Measurements from ENCODE around the gene ARTN.

The ARTN gene

DNA sequence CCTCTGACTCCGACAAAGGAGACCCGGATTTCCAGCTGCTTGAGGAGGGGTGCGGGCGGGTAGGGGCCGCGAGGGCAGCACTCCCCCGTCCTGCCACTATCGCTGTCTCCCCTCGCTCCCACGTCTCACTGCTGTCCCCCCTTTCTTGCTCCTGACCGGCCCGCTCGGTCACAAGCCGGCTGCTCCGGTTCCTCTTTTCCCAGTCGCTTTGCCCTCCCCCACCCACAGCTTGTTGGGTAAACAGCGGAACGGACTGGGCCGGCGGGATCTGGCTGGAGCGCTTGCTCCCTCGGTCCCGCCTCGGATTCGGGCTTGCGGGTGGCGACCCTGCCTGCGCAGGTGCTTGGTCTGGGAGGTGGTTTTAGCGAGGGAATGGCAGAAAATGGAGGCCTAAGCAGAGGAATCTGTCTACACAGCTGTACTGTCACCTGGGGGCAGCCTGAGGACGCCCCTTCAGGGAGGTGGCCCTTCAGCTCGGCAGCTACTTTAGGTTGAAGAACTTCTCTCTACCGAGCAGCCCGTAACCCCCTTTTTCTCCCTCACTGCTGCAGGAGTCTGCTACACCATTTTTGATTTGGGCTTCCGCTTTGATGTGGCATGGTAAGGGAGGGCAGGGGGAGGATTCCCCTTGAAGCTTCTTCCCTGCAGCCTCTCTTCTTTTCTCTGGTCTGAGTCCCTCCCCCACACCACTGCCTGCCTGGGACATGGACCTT is 41.8 kb downstream of the ARTN start:
- Histone ChIP-seq H3K4me2 (ENCODE audit: low read length) (peak overlapping the region; percentile 91), H3K79me2 (ENCODE audit: insufficient read depth, low read length) (no peaks in the 10 kb centered on the region), H3K27ac (ENCODE audit: low read depth, low read length, poor library complexity, severe bottlenecking) (peak overlapping the region; percentile 75), H3K36me3 (ENCODE audit: insufficient read depth, low read length) (peaks cover 51% of the 10 kb centered on the region), H3K4me3 (ENCODE audit: low read depth, low read length, poor library complexity, severe bottlenecking) (peak overlapping the region; percentile 95), H2AFZ (ENCODE audit: low read length) (no peak overlapping the region), H3K9me2 (ENCODE audit: low read depth, low read length) (no peaks in the 10 kb centered on the region), H4K20me1 (ENCODE audit: insufficient read depth, low read length) (no peaks in the 10 kb centered on the region), H3K27me3 (ENCODE audit: insufficient read depth, low read length) (0 out of 2 replicates have a peak, but pooled peaks cover under 1% of the 10 kb centered on the region), H3K9ac (ENCODE audit: low read length) (peak overlapping the region; percentile 95), H3K9me3 (ENCODE audit: low read length) (no peaks in the 10 kb centered on the region), H3K4me1 (ENCODE audit: insufficient read depth, low read length, severe bottlenecking) (peaks cover 52% of the 10 kb centered on the region), H3F3A (ENCODE audit: insufficient read depth, low read length) (peaks cover 4% of the 10 kb centered on the region; the same call in 1 of the 2 replicates)
- TF ChIP-seq EZH2 (IDR thresholded peaks at IDR 0.05; ENCODE audit: borderline replicate concordance, low read length): no peak
- TF ChIP-seq, protein P1, sequence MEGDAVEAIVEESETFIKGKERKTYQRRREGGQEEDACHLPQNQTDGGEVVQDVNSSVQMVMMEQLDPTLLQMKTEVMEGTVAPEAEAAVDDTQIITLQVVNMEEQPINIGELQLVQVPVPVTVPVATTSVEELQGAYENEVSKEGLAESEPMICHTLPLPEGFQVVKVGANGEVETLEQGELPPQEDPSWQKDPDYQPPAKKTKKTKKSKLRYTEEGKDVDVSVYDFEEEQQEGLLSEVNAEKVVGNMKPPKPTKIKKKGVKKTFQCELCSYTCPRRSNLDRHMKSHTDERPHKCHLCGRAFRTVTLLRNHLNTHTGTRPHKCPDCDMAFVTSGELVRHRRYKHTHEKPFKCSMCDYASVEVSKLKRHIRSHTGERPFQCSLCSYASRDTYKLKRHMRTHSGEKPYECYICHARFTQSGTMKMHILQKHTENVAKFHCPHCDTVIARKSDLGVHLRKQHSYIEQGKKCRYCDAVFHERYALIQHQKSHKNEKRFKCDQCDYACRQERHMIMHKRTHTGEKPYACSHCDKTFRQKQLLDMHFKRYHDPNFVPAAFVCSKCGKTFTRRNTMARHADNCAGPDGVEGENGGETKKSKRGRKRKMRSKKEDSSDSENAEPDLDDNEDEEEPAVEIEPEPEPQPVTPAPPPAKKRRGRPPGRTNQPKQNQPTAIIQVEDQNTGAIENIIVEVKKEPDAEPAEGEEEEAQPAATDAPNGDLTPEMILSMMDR (IDR thresholded peaks at IDR 0.05; ENCODE audit: low read length): no peak

DNA sequence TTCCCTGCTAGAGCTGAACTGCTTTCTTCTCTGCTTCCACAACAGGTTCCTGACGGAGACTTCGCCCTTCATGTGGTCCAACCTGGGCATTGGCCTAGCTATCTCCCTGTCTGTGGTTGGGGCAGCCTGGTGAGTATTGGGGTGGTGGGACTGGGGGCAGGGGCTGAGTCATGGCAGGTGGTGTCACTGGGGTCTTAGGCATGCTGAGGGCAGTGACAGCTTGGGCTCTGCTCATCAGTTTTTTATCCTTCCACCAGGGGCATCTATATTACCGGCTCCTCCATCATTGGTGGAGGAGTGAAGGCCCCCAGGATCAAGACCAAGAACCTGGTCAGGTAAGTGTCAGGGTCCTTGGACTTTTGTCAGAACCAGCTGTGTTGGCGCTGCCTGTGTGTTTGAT is 42.4 kb downstream of the ARTN start:
- H2AFZ ChIP-seq (ENCODE audit: low read length): no peak overlapping the region
- H3K4me2 ChIP-seq (ENCODE audit: low read length): peak overlapping the region; percentile 91
- peak overlapping the region; percentile 95 for H3K4me3 ChIP-seq (ENCODE audit: low read depth, low read length, poor library complexity, severe bottlenecking)
- no peaks in the 10 kb centered on the region for H3K9me2 ChIP-seq (ENCODE audit: low read depth, low read length)
- peaks cover 4% of the 10 kb centered on the region; the same call in 1 of the 2 replicates for H3F3A ChIP-seq (ENCODE audit: insufficient read depth, low read length)
- peaks cover 51% of the 10 kb centered on the region for H3K36me3 ChIP-seq (ENCODE audit: insufficient read depth, low read length)
- H4K20me1 ChIP-seq (ENCODE audit: insufficient read depth, low read length): no peaks in the 10 kb centered on the region
- H3K27me3 ChIP-seq (ENCODE audit: insufficient read depth, low read length): 0 out of 2 replicates have a peak, but pooled peaks cover 3% of the 10 kb centered on the region
- H3K9ac ChIP-seq (ENCODE audit: low read length): peak overlapping the region; percentile 95
- H3K9me3 ChIP-seq (ENCODE audit: low read length): no peaks in the 10 kb centered on the region
- peaks cover 46% of the 10 kb centered on the region for H3K4me1 ChIP-seq (ENCODE audit: insufficient read depth, low read length, severe bottlenecking)
- H3K27ac ChIP-seq (ENCODE audit: low read depth, low read length, poor library complexity, severe bottlenecking): peak overlapping the region; percentile 75
- TF ChIP-seq, protein P1 (IDR thresholded peaks at IDR 0.05; ENCODE audit: low read length): no peak
- no peak for TF ChIP-seq EZH2 (IDR thresholded peaks at IDR 0.05; ENCODE audit: borderline replicate concordance, low read length)
- no peaks in the 10 kb centered on the region for H3K79me2 ChIP-seq (ENCODE audit: insufficient read depth, low read length)

DNA sequence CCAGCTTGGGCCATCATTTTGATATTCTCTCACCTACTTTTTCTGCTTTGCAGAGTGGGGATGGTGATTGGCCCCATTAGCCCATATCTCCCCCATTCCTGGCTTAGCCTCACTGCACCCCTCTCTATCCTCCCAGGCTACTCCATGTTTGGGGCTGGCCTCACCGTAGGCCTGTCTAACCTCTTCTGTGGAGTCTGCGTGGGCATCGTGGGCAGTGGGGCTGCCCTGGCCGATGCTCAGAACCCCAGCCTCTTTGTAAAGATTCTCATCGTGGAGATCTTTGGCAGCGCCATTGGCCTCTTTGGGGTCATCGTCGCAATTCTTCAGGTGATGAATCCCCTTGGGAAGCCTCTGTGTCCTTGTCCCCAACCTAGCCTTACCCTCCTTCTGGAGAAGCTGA is 43.3 kb downstream of the ARTN start:
- peaks cover 4% of the 10 kb centered on the region; the same call in 1 of the 2 replicates for H3F3A ChIP-seq (ENCODE audit: insufficient read depth, low read length)
- no peak overlapping the region for H3K4me3 ChIP-seq (ENCODE audit: low read depth, low read length, poor library complexity, severe bottlenecking)
- no peaks in the 10 kb centered on the region for H3K9me3 ChIP-seq (ENCODE audit: low read length)
- peaks cover 51% of the 10 kb centered on the region for H3K36me3 ChIP-seq (ENCODE audit: insufficient read depth, low read length)
- no peaks in the 10 kb centered on the region for H3K79me2 ChIP-seq (ENCODE audit: insufficient read depth, low read length)
- 0 out of 2 replicates have a peak, but pooled peaks cover 7% of the 10 kb centered on the region for H3K27me3 ChIP-seq (ENCODE audit: insufficient read depth, low read length)
- no peak overlapping the region for H3K27ac ChIP-seq (ENCODE audit: low read depth, low read length, poor library complexity, severe bottlenecking)
- no peak overlapping the region for H3K9ac ChIP-seq (ENCODE audit: low read length)
- H2AFZ ChIP-seq (ENCODE audit: low read length): no peak overlapping the region
- no peaks in the 10 kb centered on the region for H4K20me1 ChIP-seq (ENCODE audit: insufficient read depth, low read length)
- peaks cover 44% of the 10 kb centered on the region for H3K4me1 ChIP-seq (ENCODE audit: insufficient read depth, low read length, severe bottlenecking)
- no peak for TF ChIP-seq EZH2 (IDR thresholded peaks at IDR 0.05; ENCODE audit: borderline replicate concordance, low read length)
- TF ChIP-seq, protein P1 (IDR thresholded peaks at IDR 0.05; ENCODE audit: low read length): no peak
- H3K4me2 ChIP-seq (ENCODE audit: low read length): no peak overlapping the region
- no peaks in the 10 kb centered on the region for H3K9me2 ChIP-seq (ENCODE audit: low read depth, low read length)
